Measurements from ENCODE around the gene EFNB2.

Gene EFNB2

GRCh38 chr13:106449096-106449495 lies 86.4 kb downstream of the EFNB2 start:
- no peak for DNase-seq (ENCODE audit: low read depth)

GRCh38 chr13:106445996-106446395 lies 89.5 kb downstream of the EFNB2 start:
- DNase-seq (ENCODE audit: low read depth) = no peak

- no peak for DNase-seq (ENCODE audit: low read depth)
Observed at GRCh38 chr13:106443607-106444322, 91.7 kb downstream of the EFNB2 start.

GRCh38 chr13:106440866-106441265 lies 94.6 kb downstream of the EFNB2 start:
- no peak for DNase-seq (ENCODE audit: low read depth)

Data from T follicular helper cell (primary cell).